GM11168 (cell line): ENCODE measurements around the gene HTRA2.

ENCODE experiments used
- in situ Hi-C: fragments of 300-500 bp; cut with MboI; formaldehyde crosslinking; loops from one replicate; pipeline ENCODE4 v1.12.0; 2022; ENCODE audit warnings: low sequenced_read_pairs; ENCODE audit not compliant: unreplicated experiment

Gene HTRA2

DNA sequence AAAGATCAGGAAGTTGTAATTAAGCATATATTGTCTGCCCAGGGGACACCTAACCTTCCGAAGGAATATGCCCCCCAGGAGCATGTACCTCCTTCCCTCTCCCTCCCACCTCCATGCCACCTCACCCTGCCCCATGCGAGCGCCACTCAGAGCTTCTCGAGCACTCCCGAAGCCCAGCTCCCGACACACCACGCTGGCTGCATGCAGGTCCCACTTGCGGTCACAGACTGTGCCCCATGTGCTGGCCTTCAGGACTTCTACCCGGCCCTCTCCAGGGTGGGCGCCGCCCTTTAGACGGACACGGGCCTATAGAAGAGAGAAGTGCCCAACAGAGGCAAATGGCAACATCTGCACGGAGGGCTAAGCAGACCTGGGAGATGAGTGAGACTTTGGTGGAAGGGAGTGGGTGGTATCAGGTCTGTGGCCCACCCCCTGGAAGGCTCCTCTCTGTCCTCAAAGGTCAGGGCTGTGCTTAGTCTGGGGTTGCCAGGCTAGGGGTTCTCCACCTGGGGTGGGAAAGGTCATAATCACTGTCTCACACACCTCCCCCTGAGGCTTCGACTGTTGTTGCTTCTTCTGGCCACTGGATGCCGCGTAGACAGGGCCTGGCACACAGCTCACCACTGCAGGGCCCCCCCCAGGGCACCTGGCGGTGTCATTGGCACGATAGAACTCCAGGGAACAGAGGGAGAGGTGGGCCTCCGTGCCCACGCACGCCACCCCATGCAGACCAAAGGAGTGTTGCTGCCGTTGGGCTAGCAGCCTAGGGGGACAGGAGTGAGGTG is 6.6 kb downstream of the HTRA2 start:
- in situ Hi-C loops: no loop called here

DNA sequence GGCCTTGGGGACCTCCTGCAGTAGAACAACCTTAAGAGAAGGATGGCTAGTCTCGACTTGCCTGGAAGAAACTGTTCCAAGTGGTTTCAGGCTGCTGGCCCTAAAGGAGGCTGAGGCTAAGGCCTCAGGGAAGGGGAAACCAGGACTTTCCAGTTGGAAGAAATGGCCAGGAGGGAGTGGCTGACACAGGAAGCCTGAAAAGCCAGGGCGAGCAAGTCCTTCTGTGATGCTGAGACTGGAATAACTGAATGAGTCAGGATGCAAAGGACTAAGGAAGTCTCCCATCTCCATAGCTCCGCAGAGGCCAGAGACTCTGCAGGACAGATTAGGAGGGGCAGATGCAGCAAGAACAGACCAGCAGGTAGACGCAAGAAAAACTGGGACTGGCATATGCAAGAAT is 7.4 kb downstream of the HTRA2 start:
- in situ Hi-C loops: no loop called here

DNA sequence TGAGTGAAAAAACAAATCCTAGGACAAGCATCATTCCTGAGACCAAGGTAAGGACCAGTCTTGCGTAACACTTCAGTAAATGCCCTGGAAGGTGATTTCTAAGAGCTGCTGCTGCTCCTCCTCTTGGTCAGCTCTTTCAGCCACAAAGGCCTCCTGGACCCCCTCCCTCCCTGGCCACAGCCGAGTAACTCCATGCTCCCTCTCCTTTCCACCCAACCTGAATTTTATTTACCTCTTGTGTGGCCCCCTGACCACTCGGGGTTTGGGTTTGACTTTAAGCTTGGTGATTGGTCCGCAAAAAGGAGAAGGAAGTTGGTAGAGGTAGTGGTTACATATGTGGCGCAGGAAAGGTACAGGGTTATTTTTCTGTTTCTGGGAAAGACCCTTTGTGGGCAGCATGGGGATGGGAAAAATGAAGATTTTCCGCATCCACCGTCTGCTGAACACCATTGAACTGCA is 9.2 kb downstream of the HTRA2 start:
- in situ Hi-C loops: no loop called here

DNA sequence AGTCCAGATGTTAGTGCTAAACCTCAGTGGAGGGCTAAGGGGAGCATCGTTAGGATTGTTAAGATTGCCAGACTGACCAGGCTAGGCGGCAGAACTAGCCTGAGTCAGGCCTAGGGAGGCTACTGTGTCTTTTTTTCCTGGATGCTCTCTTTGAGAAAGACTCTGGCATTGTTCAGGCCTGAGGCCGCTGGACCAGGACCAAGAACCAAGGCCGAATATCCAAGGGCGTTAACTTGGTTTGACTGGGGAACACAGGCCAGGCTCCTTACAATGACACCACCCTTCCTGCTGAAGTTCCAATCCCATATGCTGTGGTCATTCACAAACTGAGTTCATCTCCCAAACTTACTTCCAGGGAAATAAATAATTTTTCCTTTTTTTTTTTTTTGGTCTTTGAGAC is 10.6 kb downstream of the HTRA2 start:
- in situ Hi-C loops: no loop called here

DNA sequence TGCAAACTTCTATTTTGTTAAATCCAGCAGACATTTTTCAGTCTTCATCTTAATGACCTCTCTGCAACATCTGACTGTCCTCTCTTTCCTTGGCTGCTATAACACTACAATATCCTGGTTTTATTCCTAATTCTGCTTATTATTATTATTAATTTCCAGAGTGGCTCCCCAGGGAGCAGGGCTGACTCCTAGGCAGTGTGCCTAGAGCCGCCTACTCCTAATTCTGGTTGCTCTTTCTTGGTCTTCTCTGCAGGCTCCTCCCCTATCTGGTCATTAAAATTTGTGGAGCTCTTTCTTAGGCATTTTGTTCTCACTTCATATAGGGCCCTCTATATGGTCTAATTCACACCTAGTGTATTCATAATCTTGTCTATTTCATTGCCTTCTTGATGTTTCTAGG is 13.2 kb downstream of the HTRA2 start:
- in situ Hi-C loops: no loop called here

DNA sequence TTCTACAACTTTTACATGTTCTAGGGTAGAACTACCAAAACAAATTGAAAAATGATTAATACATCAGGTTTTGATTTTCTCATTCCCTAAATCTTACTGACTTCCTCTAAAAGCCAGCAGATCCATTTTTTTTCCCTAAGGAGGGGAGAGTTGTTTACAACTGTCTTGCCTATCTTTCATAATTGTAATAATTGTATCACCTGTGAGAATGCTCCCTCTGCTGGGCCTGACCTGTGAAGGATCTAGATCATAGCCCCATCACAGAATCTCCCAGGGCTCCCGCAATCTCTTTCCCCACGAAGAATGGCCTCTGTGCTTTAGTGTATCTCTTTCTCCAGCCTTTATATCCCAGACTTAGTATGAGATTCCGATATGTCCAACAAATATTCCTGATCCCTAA is 14.9 kb downstream of the HTRA2 start:
- in situ Hi-C loops: no loop called here

DNA sequence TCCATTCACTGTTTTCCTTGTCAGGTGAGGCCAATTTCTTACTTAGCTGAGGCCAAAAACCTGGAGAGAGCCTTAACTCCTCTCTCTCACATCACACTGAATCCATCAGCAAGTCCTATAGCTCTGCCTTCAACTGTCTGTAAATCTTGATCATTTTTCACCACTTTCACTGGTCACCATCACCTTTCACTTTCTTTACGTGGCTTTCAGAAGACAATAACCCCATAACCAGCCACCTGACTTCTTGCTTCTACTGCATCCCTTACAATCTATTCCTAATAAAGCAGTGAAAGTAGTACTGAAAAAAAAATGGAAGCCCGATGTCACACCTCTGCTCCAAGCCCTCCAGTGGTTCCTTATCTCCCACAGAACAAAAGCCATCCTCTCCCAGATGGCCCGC is 16.3 kb downstream of the HTRA2 start:
- in situ Hi-C loops: no loop called here

DNA sequence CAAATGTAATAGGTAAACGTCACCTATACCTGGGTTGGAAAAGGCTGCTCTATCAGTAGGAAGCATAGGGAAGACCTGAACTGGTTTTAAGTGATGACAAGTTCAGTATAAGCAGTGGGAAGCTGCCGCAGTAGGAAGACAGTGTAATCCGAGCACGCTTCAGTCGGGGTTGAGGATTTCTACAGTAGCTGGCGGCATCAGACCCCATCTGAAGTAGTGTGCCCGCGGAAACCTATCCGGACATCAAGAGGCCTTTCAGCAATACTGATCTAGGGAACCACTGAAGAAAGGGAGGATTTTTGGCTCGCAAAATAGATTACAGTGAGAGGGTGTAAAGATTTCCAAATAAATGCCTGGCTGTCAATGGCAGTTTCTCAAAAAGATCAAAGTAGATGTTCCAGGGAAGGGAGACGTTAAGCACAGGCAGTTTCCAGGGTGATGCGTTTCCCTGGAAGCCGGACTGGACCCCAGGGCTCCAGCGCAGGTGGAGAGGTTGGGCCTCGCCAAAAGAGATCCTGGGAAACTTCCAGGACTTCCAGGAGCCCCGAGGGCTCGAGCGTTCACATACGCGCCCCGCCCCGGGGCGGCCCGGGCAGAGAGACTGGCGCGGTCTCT is 18.7 kb downstream of the HTRA2 start:
- in situ Hi-C loops: no loop called here

DNA sequence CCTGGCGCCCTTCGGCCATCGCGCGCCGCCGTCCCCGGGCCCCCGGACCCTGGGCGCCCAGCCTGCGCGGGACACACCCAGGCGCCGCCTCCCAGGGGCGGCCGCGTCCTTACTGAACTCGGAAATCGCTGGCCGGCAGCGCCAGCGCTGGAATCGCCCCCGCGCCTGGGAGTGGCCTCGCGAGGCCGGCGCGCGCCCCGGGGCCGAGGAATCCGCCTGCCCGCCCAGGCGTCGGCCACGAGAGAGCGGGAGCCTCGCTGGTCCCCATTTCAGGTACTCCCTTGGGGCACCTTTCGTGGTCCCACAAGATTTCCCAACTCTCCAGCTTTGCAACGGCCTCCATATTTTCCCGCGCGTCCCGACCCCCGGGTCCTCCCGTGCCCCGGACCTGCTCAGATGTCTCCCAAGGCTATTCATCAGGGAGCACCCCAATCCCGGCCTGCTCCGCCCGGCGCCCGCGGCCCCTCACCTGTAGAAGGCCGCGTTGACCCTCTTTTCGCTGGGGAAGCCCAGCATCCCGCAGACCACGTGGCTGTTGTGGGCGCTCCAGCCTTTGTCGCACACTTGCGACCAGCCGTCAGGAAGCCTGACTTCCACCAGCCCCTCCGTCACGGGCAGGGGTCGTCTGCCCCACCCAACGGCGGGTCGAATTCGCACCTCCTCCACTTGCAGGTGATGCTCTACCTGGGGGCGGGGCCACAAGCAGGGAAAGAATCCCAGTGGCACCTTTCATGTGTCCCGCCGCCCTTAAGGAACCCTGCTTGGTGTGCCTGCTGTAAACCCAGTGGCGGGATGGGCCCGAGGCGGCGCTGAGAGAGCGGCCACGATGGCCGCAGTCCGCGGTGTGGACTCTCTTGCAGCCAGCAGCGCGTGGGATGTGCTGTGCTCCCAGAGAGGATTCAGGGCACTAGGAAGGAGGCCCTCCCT is 19.4 kb downstream of the HTRA2 start:
- in situ Hi-C loops: no loop called here

DNA sequence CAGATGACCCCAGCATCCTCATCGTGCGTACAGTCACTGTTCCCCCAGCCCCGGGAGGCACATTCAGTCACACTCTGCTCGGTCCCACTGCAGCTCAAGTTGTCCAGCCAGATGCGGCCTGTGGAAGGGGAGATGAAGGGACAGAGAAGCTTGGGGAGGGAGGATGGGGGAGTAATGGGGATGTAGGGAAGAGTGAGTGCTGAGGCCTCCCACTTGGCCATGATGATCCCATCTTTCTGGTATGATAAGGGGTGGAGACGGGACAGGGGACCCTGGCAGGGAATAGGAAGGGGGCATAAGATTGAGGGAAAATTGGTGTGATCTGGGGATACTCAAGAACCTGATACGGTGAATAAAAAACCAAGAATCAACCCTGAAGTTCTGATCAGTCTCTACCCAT is 20.5 kb downstream of the HTRA2 start:
- in situ Hi-C loops: no loop called here

DNA sequence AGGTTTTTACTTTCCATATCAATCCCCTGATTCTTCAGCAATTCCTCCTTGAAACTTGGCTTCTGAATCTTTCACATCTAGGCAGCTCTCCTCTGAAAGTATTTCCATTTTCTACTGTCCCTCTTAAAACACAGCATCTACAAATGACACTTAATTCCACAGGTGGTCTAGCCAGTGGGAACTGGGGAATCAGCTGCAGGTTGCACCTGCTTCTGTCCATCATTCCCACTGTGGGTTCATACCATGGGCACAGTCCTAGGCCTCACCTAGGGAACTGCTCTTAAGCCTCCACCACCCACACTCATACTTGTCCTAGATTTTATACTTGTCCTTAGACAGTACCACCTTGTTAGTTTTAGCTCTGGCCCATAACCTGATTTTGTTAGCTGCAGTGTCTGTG is 21.8 kb downstream of the HTRA2 start:
- in situ Hi-C loops: no loop called here

DNA sequence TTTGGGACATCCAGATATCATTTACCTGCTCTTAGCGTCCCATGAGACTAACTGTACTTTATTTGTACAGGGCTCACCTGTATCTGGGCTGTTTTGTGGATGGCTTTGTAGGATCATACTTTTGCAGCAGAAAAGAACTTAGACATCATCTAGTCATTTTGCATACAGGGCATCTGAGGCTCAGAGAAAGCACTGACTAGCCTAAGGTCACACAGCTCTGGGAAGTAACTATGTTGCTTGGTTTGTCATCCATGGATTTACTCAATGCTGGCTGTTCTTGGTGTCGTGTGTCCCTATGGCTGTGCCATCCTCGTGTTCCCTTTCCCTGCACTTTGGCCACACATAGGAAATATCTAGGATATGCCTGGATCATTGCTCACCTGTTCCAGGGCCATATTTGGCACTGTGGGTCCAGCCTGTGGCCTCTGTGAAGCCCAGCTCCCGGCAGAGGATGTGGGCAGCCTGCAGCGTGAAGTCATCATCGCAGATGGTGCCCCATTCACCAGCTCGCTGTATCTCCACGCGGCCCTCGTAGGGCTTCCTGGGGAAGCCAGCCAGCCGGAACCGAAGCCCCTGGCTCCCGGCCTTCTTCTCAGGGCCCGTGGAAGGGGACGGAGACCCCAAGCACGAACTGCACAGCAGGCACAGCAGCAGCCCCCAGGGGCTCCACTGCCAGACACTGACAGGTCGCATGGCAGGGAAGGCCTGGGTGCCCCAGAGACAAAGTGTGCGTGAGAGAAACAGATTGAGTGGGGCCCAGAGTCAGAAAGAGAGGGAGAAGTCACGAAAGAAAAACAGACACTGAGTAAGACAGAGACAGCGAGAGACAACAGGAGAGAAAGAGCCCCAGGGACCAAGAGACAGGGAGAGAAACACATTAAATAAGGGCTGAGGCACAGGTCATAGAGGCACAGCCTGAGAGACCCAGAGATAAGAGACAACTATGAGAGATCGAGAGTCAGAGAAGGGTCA is 22.5 kb downstream of the HTRA2 start:
- in situ Hi-C loops: no loop called here

DNA sequence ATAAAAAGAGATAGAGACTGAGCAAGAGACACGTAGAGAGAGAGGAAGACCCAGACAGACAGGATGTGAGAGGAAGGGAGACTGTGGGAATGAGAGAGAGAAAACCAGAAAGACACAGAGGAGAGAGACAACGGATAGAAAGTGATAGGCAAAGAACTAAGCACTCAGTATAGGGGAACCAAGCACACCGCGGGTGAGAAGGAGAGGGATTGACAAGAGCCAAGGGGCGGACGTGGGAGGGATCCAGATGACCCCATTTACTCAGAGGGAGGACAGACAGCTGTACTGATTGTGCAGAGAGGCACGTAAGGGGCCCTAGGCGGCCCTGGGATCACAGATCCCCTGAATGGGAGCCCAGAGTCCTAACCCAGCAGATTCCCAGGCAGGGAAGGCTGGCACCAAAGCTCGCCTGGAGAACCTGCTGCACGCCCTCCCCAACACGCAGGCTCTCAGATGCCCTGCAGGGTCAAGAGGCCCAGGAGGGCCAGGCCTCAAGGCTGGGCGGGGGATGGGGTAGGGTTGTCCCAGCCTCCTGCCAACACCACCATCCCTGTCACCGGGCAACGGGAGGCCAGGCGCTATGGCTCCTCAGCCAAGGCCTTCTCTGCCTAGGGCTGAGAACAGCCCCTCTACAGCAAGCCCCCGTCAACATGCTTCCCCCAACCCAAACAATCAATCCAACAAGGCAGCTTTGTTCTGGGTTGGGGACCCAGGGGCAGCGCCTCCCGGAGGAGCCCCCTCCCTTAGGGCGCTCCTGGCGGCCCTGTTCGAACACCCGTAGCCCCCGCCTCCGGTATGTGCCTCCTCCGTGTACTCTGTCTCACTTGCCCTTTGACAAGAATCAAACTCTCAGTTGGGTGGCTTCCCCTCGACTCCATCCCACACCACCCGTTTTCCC is 23.4 kb downstream of the HTRA2 start:
- in situ Hi-C loops: no loop called here

DNA sequence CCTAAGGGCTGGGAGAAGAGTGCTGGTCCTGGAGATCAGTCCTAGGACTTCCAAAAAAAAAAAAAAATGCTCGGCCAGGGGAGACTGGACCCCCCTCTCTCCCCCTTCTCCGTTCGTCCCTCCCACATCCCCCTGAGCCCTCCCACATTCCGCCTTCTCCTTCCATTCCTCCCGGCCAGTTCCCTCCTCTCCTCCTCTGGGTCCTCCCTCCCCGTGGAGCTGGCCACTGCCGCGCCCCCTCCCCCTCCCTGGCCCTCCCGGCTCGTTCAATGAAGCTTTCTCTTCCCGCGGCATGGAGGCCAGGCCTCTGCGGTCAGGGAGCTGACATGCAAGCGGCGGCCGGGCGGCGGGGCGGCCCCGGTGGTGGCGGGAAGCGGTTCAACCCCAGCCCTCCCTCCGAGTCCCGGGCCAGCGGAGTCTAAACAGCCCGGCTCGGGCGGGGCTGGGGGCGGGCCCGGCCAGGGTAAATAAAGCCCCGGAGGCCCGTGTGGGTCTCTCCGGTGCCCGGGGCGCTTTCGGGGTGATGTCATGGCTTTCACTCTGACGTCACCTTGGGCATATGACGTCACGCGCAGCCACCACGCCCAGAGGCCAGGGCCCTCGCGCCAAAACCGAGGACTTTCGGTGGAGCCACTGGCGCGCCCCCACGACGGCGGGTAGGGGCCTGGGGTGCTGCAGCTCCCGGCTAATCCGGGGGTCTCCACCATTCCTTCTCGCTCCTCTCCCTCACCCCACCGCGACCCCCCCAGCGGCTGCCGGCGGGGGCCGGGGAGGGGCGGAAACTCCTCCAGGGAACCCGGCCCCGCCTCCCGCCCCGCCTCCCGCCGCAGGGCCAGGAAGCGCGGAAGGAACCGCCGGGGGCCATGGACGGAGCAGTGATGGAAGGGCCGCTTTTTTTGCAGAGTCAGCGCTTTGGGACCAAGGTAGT is 24.4 kb downstream of the HTRA2 start, which contains the start of the genes DOK1 and LOXL3:
Gene DOK1 (plus strand): TSS at position 829 of the 928 bp plus-strand sequence. CDS start 35 bp downstream, at position 864.
Gene LOXL3 (minus strand): TSS at position 51 of the 928 bp plus-strand sequence. CDS start 1,308 bp downstream, outside the sequence.
- in situ Hi-C loops: no loop called here

DNA sequence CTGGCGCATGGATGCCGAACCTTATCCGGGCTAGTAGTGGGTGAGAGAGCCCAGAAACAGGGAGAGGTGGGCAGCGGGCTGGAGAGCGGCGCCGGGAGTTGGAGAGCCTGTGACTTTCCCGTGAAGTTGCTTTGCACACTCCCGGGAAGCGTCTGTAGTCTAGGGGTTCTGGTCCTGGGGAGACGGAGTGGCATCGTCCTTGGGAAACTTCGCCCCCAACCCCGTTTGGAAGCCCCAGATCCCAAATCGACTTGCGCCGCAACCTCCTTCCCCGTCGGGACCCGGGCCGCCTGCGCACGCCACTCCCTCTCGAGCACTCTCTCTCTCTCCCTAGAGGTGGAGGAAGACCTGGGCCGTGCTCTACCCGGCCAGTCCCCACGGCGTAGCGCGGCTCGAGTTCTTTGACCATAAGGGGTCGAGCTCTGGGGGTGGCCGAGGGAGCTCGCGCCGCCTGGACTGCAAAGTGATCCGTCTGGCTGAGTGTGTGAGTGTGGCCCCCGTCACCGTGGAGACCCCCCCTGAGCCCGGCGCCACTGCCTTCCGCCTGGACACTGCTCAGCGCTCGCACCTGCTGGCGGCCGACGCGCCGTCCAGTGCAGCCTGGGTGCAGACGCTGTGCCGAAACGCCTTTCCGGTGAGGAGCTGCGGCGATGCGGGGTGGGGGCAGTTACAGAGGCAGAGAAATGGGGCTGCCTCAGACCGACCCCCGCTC is 25.2 kb downstream of the HTRA2 start:
- in situ Hi-C loops: no loop called here

DNA sequence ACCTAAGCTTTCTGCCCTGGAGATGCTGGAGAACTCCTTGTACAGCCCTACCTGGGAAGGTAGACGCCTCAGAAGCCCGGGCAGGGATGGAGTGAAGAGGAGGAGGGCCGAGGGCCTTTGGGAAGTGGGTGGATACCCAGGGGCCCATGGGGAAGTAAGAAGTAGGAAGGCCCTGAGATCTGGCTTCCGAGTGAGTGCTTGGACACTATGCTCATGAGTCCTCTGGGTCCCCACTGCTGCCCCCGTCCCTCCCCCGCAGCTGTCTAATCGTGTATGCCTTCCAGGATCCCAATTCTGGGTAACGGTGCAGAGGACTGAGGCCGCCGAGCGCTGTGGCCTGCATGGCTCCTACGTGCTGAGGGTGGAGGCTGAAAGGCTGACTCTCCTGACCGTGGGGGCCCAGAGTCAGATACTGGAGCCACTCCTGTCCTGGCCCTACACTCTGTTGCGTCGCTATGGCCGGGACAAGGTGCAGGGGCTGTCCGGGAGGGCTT is 25.9 kb downstream of the HTRA2 start:
- in situ Hi-C loops: no loop called here

DNA sequence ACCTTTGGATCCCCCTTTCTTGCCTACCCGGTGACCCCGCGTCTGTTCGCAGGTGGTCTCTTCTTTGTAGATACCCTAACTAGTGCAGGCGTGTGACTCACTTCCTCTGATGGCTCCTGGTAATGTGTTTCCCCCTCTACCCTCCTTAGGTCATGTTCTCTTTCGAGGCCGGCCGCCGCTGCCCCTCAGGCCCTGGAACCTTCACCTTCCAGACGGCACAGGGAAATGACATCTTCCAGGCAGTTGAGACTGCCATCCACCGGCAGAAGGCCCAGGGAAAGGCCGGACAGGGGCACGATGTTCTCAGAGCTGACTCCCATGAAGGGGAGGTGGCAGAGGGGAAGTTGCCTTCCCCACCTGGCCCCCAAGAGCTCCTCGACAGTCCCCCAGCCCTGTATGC is 26.4 kb downstream of the HTRA2 start:
- in situ Hi-C loops: no loop called here
